Keratinocyte (primary cell): ENCODE results near the gene GRM2.

ENCODE experiments used
- CTCF ChIP-seq, 3 experiments: IDR thresholded peaks in 1 of 3; conservative IDR thresholded peaks in 1 of 3; optimal IDR thresholded peaks in 1 of 3; 2 replicates in 2 of 3; 3 replicates in 1 of 3; pipeline versions ENCODE3 to v1.5.1; 2011; ENCODE audit warnings: low read length in 3 of 3, mild to moderate bottlenecking in 3 of 3, moderate library complexity in 2 of 3, control low read depth in 1 of 3, inconsistent platforms in 1 of 3; ENCODE audit not compliant: insufficient read depth in 2 of 3; ENCODE audit errors: extremely low read depth in 1 of 3
- EZH2 ChIP-seq: IDR thresholded peaks from one replicate; pipeline ENCODE4 v1.6.1; 2012; ENCODE audit warnings: inconsistent platforms, mild to moderate bottlenecking, low read length, moderate library complexity

- TF ChIP-seq EZH2 = no peak
- no peak for TF ChIP-seq CTCF (optimal IDR thresholded peaks at IDR 0.05 in 1 of 3, IDR thresholded peaks at IDR 0.05 in 1 of 3, conservative IDR thresholded peaks at IDR 0.05 in 1 of 3; ENCODE audit: extremely low read depth in 1 of 3, insufficient read depth in 2 of 3, low read length in 3 of 3)
These were observed 44.4 kb upstream of the GRM2 start for GRCh38 chr3:51662456-51662855.
